ENCODE results near the gene KLHL26. TPM values are rescaled to one million over a fixed set of nuclear protein-coding genes. Genes with fewer than 3 reads are reported as not detected.
"Not testable (repeated sequence)": the region's sequence is repeated elsewhere in the genome, so short reads cannot be mapped to it uniquely, and the experiment has no call there.

The KLHL26 gene
- total RNA-seq, 1 experiment from 2014 or later, result 17.1 TPM

DNA sequence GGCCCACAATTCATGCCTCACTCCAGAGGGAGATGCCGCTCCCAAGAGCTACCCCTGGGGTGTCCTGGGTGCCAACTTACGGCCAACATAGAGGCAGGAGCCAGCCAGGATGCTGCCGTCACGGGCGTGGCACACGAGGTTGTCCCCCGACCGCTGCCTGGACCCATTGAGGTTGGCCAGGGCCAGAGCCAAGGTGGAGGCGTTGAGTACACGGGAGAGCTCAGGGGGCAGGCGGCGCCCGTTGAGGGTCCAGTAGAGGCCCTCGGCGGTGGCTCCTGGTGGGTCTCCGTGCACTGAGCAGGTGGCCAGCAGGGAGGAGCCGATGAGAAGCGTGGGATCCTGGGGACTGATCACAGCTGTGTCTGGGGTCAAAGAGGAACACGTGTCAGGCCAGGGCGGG lies 37.3 kb upstream of the KLHL26 start:
- Histone ChIP-seq H3K36me3 (ENCODE audit: control insufficient read depth in 1 of 2, insufficient read depth in 2 of 2, low read length in 2 of 2) (no peaks in the 10 kb centered on the region), H3K9me2 (ENCODE audit: insufficient read depth) (no peaks in the 10 kb centered on the region), H3K9ac (ENCODE audit: low read length) (no peak overlapping the region), H3K4me2 (ENCODE audit: low read length) (no peak overlapping the region), H3K27me3 (ENCODE audit: insufficient read depth, low read length) (no peaks in the 10 kb centered on the region), H2AFZ (ENCODE audit: low read depth, low read length, poor library complexity, severe bottlenecking) (no peak overlapping the region), H3K4me3 (replicated peaks in 1 of 2; ENCODE audit: low read depth in 1 of 2, low read length in 2 of 2) (no peak overlapping the region), H3K9me3 (ENCODE audit: control insufficient read depth in 1 of 2, insufficient read depth in 1 of 2, low read depth in 1 of 2, low read length in 2 of 2) (no peaks in the 10 kb centered on the region), H3K4me1 (ENCODE audit: control insufficient read depth in 1 of 2, insufficient read depth in 2 of 2, low read length in 2 of 2) (peaks cover 9 to 13% of the 10 kb centered on the region in 2 experiments; a peak in 3 of 4 replicates), H3K27ac (ENCODE audit: low read depth, low read length) (no peak overlapping the region), H4K20me1 (ENCODE audit: insufficient read depth) (no peaks in the 10 kb centered on the region), H3K79me2 (ENCODE audit: insufficient read depth, low read length) (no peaks in the 10 kb centered on the region)
- BruUV-seq (replicated peaks), result no TSS peak
- RAD21 ChIA-PET (ENCODE audit: low non-redundant PET in 1 of 2, low total read pairs in 2 of 2, uncharacterized antibody in 2 of 2, unreplicated experiment in 2 of 2), result no interaction called here
- ATAC-seq (no peak), DNase-seq (ENCODE audit: low read depth, low spot score) (no peak)
- intact Hi-C loops (cut with micrococcal nuclease), result no loop called here
- POLR2A ChIA-PET, result no interaction called here
- CTCF ChIA-PET, result no interaction called here
- TF ChIP-seq ZNF274 (IDR thresholded peaks at IDR 0.05; ENCODE audit: low read depth, low read length) (no peak), EZH2phosphoT487 (IDR thresholded peaks at IDR 0.05; ENCODE audit: borderline replicate concordance) (no peak)

DNA sequence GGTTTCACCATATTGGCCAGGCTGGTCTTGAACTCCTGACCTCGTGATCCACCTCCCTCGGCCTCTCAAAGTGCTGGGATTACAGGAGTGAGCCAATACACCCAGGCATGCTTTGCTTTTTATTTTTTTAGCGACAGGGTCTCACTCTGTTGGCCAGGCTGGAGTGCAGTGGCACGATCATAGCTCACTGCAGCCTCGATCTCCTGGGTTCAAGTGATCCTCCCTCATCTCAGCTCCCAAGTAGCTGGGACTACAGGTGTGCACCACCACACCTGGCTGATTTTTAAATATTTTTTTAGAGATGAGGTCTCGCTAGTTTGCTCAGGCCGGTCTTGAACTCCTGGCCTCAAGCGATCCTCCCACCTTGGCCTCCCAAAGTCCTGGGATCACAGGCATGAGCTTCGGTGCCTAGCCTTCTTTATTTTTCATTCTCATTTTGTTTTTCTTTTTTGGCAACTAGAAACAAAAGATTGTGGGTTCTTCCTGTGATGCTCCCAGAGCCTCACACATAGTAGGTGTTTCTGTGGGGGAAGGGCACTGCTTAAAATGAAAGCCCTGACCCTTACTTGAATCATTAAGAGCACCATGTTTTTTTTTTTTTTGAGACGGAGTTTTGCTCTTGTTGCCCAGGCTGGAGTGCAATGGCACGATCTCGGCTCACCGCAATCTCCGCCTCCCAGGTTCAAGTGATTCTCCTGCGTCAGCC lies 36.0 kb upstream of the KLHL26 start:
- H3K9me3 ChIP-seq (ENCODE audit: control insufficient read depth in 1 of 2, insufficient read depth in 1 of 2, low read depth in 1 of 2, low read length in 2 of 2); DNase-seq (ENCODE audit: low read depth, low spot score); H3K4me2 ChIP-seq (ENCODE audit: low read length); H3K27ac ChIP-seq (ENCODE audit: low read depth, low read length); H3K27me3 ChIP-seq (ENCODE audit: insufficient read depth, low read length); H2AFZ ChIP-seq (ENCODE audit: low read depth, low read length, poor library complexity, severe bottlenecking); POLR2A ChIA-PET; RAD21 ChIA-PET (ENCODE audit: low non-redundant PET in 1 of 2, low total read pairs in 2 of 2, uncharacterized antibody in 2 of 2, unreplicated experiment in 2 of 2); H3K36me3 ChIP-seq (ENCODE audit: control insufficient read depth in 1 of 2, insufficient read depth in 2 of 2, low read length in 2 of 2); H3K9me2 ChIP-seq (ENCODE audit: insufficient read depth); H3K9ac ChIP-seq (ENCODE audit: low read length); BruUV-seq (replicated peaks); H3K4me1 ChIP-seq (ENCODE audit: control insufficient read depth in 1 of 2, insufficient read depth in 2 of 2, low read length in 2 of 2); H4K20me1 ChIP-seq (ENCODE audit: insufficient read depth); CTCF ChIA-PET; ATAC-seq; intact Hi-C loops (cut with micrococcal nuclease); H3K79me2 ChIP-seq (ENCODE audit: insufficient read depth, low read length); H3K4me3 ChIP-seq (replicated peaks in 1 of 2; ENCODE audit: low read depth in 1 of 2, low read length in 2 of 2): not testable (repeated sequence)

Data from HCT116 (cell line).